HepG2 (cell line): ENCODE measurements around the gene TTLL1. TPM values are rescaled to one million over a fixed set of nuclear protein-coding genes. Genes with fewer than 3 reads are reported as not detected.

Experiments
- ARHGAP35 ChIP-seq: sonication (generic); formaldehyde crosslinking; IDR thresholded peaks from 2 replicates; pipeline ENCODE4 v1.9.0; 2022; ENCODE audit warnings: mild to moderate bottlenecking, inconsistent platforms, moderate library complexity, missing genetic modification reagents, borderline replicate concordance
- ARNT2 ChIP-seq: sonication (generic); formaldehyde crosslinking; IDR thresholded peaks from 2 replicates; pipeline ENCODE4 v1.8.0; 2022; ENCODE audit warnings: mild to moderate bottlenecking, low read depth, missing genetic modification reagents, moderate library complexity
- BCLAF1 ChIP-seq: fragments of 450-650 bp; IDR thresholded peaks from 2 replicates; pipeline ENCODE4 v1.6.1; 2017; ENCODE audit warnings: mild to moderate bottlenecking
- DRAP1 ChIP-seq: IDR thresholded peaks from 2 replicates; pipeline ENCODE4 v1.6.1; 2016; ENCODE audit warnings: missing genetic modification reagents, missing compliant biosample characterization
- MAZ ChIP-seq, 2 experiments: sonication (generic) in 1 of 2; formaldehyde crosslinking in 1 of 2; IDR thresholded peaks; 2 replicates each; pipeline versions ENCODE4 v1.5.0 to v1.6.1; 2012 to 2020; ENCODE audit warnings: low read depth in 2 of 2, mild to moderate bottlenecking in 2 of 2, borderline replicate concordance in 1 of 2, improper control_type of control experiment in 1 of 2, low read length in 1 of 2, missing genetic modification reagents in 1 of 2, moderate library complexity in 1 of 2
- NR1H2 ChIP-seq: sonication (generic); formaldehyde crosslinking; IDR thresholded peaks from 2 replicates; pipeline ENCODE4 v1.8.1; 2022; ENCODE audit warnings: low read depth, missing genetic modification reagents, borderline replicate concordance
- PRPF4 ChIP-seq: fragments of 200-400 bp; formaldehyde crosslinking; IDR thresholded peaks from 2 replicates; pipeline ENCODE4 v1.6.1; 2016; ENCODE audit warnings: low read length, low read depth; ENCODE audit not compliant: poor library complexity, severe bottlenecking
- RBM39 ChIP-seq: fragments of 200-400 bp; formaldehyde crosslinking; IDR thresholded peaks from one replicate; pipeline ENCODE4 v1.6.1; 2018; ENCODE audit warnings: antibody characterized with exemption, mild to moderate bottlenecking, low read depth, low read length; ENCODE audit not compliant: poor library complexity, severe bottlenecking
- RFX3 ChIP-seq: IDR thresholded peaks from 2 replicates; pipeline ENCODE4 v1.6.1; 2016; ENCODE audit warnings: missing biosample characterization, missing genetic modification reagents
- SKI ChIP-seq: fragments of 450-650 bp; IDR thresholded peaks from one replicate; pipeline ENCODE4 v1.6.1; 2018; ENCODE audit warnings: mild to moderate bottlenecking; ENCODE audit not compliant: partially characterized antibody
- SRF ChIP-seq: IDR thresholded peaks from 2 replicates; pipeline ENCODE4 v1.6.1; 2011; ENCODE audit warnings: mild to moderate bottlenecking, low read depth, low read length, moderate library complexity
- SRSF9 ChIP-seq: fragments of 200-400 bp; formaldehyde crosslinking; IDR thresholded peaks from 2 replicates; pipeline ENCODE4 v1.6.1; 2018; ENCODE audit warnings: borderline replicate concordance, mild to moderate bottlenecking, low read depth, low read length; ENCODE audit not compliant: insufficient read depth, poor library complexity, severe bottlenecking
- ZBTB34 ChIP-seq: sonication (generic); formaldehyde crosslinking; IDR thresholded peaks from 2 replicates; pipeline ENCODE4 v1.8.0; 2022; ENCODE audit warnings: mild to moderate bottlenecking, missing genetic modification reagents
- ZNF180 ChIP-seq: sonication (generic); formaldehyde crosslinking; IDR thresholded peaks from 2 replicates; pipeline ENCODE4 v1.4.0; 2020; ENCODE audit warnings: low read depth, missing genetic modification reagents, borderline replicate concordance
- ZNF282 ChIP-seq: fragments of 450-650 bp; IDR thresholded peaks from 2 replicates; pipeline ENCODE4 v1.6.1; 2018; ENCODE audit not compliant: partially characterized antibody
- ZNF441 ChIP-seq: sonication (generic); formaldehyde crosslinking; IDR thresholded peaks from 2 replicates; pipeline ENCODE4 v1.7.0; 2021; ENCODE audit warnings: missing genetic modification reagents, borderline replicate concordance
- ZNF572 ChIP-seq: sonication (generic); formaldehyde crosslinking; IDR thresholded peaks from 2 replicates; pipeline ENCODE4 v1.5.1; 2020; ENCODE audit warnings: mild to moderate bottlenecking, missing genetic modification reagents
- polyA plus RNA-seq, 8 experiments: library from polyadenylated mRNA; depleted of rRNA in 3 of 8; stranded (reverse) in 7 of 8; unstranded in 1 of 8; fragments of >200 nt; fragmentation: Illumina TruSeq in 4 of 8; extraction: Trizol in 4 of 8; gene quantifications; 2 replicates each; pipeline versions ENCODE4 v1.2.1 to v1.2.3, GENCODE V29; 2011 to 2016; ENCODE audit warnings: low read depth in 4 of 8, missing spikeins in 1 of 8, mixed read lengths in 1 of 8; ENCODE audit not compliant: insufficient read depth in 1 of 8
- total RNA-seq, 5 experiments: library from RNA; depleted of rRNA; stranded (reverse); fragments of >200 nt; fragmentation: Illumina TruSeq; extraction: Trizol; gene quantifications; 2 replicates each; pipeline ENCODE4 v1.2.3, GENCODE V29; 2016; ENCODE audit warnings: low read depth in 1 of 5
- TF ChIP-seq, protein P1 (sequence below): IDR thresholded peaks from 2 replicates; pipeline ENCODE4 v1.6.1; 2016; ENCODE audit warnings: low read depth, borderline replicate concordance
- TF ChIP-seq, protein P2 (sequence below): sonication (generic); formaldehyde crosslinking; IDR thresholded peaks from 2 replicates; pipeline ENCODE4 v1.8.1; 2022; ENCODE audit warnings: mild to moderate bottlenecking, missing genetic modification reagents
- TF ChIP-seq, protein P3 (sequence below): sonication (generic); formaldehyde crosslinking; IDR thresholded peaks from 2 replicates; pipeline ENCODE4 v1.4.0; 2020; ENCODE audit warnings: missing genetic modification reagents

TTLL1 gene
- total and polyA plus RNA-seq, 2 of the 13 experiments (the other 11 are each of a cell fraction or from before 2014, with no cell fraction given) = 1.6 to 5.3 TPM

GRCh38 chr22:42994917-42995562 is 94.2 kb downstream of the TTLL1 start (continued):
- TF ChIP-seq NR1H2 (CRISPR knock-in tag) (no peak), SRF (peak; percentile 91), ZBTB34 (no peak), SRSF9 (no peak), ZNF441 (CRISPR knock-in tag) (no peak), DRAP1 (peak; percentile 57; the same call in 1 of the 2 replicates), SKI (peak; percentile 78), PRPF4 (no peak), ZNF572 (CRISPR knock-in tag) (no peak), RBM39 (no peak), ZNF282 (no peak), ZNF180 (CRISPR knock-in tag) (no peak), ARNT2 (CRISPR knock-in tag) (no peak), ARHGAP35 (CRISPR knock-in tag) (no peak), RFX3 (CRISPR knock-in tag) (no peak), MAZ (IDR thresholded peaks at IDR 0.05; ENCODE audit: borderline replicate concordance, low read depth, low read length) (no peak), MAZ (CRISPR knock-in tag; IDR thresholded peaks at IDR 0.05; ENCODE audit: low read depth) (no peak), BCLAF1 (no peak)
- TF ChIP-seq, protein P1, sequence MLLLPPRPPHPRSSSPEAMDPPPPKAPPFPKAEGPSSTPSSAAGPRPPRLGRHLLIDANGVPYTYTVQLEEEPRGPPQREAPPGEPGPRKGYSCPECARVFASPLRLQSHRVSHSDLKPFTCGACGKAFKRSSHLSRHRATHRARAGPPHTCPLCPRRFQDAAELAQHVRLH = no peak
- TF ChIP-seq, protein P2, sequence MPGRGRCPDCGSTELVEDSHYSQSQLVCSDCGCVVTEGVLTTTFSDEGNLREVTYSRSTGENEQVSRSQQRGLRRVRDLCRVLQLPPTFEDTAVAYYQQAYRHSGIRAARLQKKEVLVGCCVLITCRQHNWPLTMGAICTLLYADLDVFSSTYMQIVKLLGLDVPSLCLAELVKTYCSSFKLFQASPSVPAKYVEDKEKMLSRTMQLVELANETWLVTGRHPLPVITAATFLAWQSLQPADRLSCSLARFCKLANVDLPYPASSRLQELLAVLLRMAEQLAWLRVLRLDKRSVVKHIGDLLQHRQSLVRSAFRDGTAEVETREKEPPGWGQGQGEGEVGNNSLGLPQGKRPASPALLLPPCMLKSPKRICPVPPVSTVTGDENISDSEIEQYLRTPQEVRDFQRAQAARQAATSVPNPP (CRISPR knock-in tag) = no peak
- TF ChIP-seq, protein P3, sequence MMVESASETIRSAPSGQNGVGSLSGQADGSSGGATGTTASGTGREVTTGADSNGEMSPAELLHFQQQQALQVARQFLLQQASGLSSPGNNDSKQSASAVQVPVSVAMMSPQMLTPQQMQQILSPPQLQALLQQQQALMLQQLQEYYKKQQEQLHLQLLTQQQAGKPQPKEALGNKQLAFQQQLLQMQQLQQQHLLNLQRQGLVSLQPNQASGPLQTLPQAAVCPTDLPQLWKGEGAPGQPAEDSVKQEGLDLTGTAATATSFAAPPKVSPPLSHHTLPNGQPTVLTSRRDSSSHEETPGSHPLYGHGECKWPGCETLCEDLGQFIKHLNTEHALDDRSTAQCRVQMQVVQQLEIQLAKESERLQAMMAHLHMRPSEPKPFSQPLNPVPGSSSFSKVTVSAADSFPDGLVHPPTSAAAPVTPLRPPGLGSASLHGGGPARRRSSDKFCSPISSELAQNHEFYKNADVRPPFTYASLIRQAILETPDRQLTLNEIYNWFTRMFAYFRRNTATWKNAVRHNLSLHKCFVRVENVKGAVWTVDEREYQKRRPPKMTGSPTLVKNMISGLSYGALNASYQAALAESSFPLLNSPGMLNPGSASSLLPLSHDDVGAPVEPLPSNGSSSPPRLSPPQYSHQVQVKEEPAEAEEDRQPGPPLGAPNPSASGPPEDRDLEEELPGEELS (CRISPR knock-in tag) = peak; percentile 87
